HG02852 (cell line): Measurements from ENCODE around the gene AMBN.
"Not testable (repeated sequence)": the region's sequence is repeated elsewhere in the genome, so short reads cannot be mapped to it uniquely, and the experiment has no call there.

ENCODE experiments used
- ATAC-seq: cut with Tn5 transposase; IDR thresholded peaks from one replicate; pipeline ENCODE4 v1.9.1; 2021; ENCODE audit warnings: mild to moderate bottlenecking, moderate library complexity; ENCODE audit not compliant: unreplicated experiment

The AMBN gene

GRCh38 chr4:70607334-70607853, 15.3 kb downstream of the AMBN start:
- ATAC-seq, result no peak

GRCh38 chr4:70608324-70608723, 16.3 kb downstream of the AMBN start:
- ATAC-seq, result no peak

- peak; percentile 47 for ATAC-seq
Measured at GRCh38 chr4:70613306-70614183, 21.5 kb downstream of the AMBN start.

GRCh38 chr4:70614184-70614555, 22.1 kb downstream of the AMBN start:
- no peak for ATAC-seq

GRCh38 chr4:70619288-70619687, 27.2 kb downstream of the AMBN start:
- ATAC-seq, result no peak

- no peak for ATAC-seq
Measured at GRCh38 chr4:70619778-70620177, 27.7 kb downstream of the AMBN start.

GRCh38 chr4:70623323-70623722, 31.3 kb downstream of the AMBN start:
- ATAC-seq, result no peak

- no peak for ATAC-seq
Measured at GRCh38 chr4:70624226-70624793, 32.3 kb downstream of the AMBN start.

GRCh38 chr4:70627620-70628019, 35.6 kb downstream of the AMBN start:
- no peak for ATAC-seq

- no peak for ATAC-seq
Measured at GRCh38 chr4:70628444-70628843, 36.4 kb downstream of the AMBN start, which contains the start of gene ENAM. Gene ENAM (plus strand): TSS chr4:70628744. CDS start chr4:70629501, 757 bp downstream.

GRCh38 chr4:70629469-70630090, 37.5 kb downstream of the AMBN start:
- peak; percentile 64 for ATAC-seq

- ATAC-seq, result no peak
Measured at GRCh38 chr4:70630162-70630561, 38.1 kb downstream of the AMBN start.

GRCh38 chr4:70632028-70632427, 40.0 kb downstream of the AMBN start:
- no peak for ATAC-seq

- ATAC-seq, result no peak
Measured at GRCh38 chr4:70634482-70634881, 42.4 kb downstream of the AMBN start.

GRCh38 chr4:70637239-70637913, 45.3 kb downstream of the AMBN start:
- ATAC-seq, result no peak

GRCh38 chr4:70640192-70640591, 48.1 kb downstream of the AMBN start:
- ATAC-seq, result no peak

GRCh38 chr4:70650741-70651140, 58.7 kb downstream of the AMBN start:
- not testable (repeated sequence) for ATAC-seq

GRCh38 chr4:70651864-70652506, 59.9 kb downstream of the AMBN start:
- peak; percentile 54 for ATAC-seq

- no peak for ATAC-seq
Measured at GRCh38 chr4:70654605-70655011, 62.6 kb downstream of the AMBN start.
